ENCODE measurements around the gene ACADS.

Gene ACADS

GRCh38 chr12:120758798-120759590 lies 33.4 kb downstream of the ACADS start:
- DNase-seq: no peak

DNA sequence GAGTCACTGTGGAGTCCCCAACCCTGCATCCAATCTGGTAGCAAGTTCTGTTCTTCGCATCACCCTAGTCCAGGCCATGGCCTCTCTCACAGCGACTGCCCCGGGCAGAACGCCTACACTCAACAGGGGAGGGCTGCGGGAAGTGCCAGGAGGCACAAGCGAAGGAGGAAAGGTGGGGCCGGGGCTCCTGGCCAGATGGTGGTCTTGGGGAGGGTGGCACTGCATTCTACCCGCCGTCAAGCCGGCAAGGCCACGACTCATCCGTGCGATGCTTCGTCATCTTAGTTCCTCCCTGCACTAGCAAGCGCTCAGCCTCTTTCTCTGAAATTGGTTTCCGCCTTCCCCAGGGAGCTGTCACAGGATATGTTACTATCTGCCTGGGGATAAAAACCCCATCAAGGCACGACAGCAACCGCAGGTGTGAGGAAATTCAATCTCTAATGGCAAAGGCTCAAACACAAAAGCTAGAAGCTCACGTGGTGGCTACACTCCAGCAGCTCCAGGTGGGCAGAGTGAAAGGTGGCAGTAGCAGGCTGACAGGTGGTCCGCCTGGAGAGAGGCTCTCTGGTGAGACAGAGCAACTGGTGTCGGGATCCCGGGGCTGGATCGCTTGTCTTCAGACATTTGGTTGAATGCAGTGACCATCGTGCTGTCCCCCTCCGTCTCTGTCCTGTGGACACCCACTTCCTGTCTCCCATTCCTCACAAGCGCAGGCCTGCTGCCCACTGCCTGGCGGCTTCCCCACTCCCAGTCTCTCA lies 34.1 kb downstream of the ACADS start:
- peak; percentile 9 for DNase-seq

- DNase-seq: peak; percentile 24
Measured at GRCh38 chr12:120760349-120761254, 35.0 kb downstream of the ACADS start.

DNA sequence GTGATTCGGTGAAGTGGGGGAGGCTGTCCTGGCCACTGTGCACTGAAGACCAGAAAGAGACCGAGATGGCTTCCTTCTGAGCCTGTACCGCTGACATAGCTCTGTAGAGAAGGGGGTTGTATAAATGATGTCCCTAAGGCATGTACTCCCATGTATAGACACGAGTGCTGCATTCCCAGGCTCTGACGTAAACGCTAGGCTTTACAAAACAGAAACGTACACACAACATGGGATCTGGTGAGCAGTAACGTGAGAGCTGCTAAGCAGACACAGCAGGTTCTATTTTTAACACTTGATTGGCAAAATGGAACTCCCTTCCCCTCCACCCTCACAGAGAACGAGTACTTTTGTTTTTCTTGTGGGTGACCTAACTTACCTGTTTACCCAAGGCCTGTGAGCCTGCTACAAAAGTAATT lies 35.9 kb downstream of the ACADS start:
- peak; percentile 90 for DNase-seq

GRCh38 chr12:120762086-120762485 lies 36.5 kb downstream of the ACADS start:
- DNase-seq: no peak

- no peak for DNase-seq
Measured at GRCh38 chr12:120763250-120763649, 37.6 kb downstream of the ACADS start.

DNA sequence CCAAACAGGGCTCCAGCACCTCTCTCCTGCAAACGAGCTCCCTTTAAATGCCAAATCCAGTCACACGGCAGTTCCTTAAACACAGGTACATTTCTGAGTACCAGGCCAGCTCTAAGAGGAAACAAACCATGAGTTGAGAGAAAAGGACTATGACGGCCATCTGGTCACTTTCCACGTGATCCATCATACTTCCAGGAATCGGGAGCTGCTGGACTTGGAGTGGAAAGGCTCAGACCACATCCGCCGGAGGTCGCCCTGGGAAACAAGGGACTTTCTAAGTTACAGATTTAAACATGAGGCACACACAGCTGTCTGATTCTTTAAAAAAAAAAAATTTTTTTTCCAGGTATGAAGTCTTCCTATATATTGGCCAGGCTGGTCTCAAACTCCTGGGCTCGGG lies 39.2 kb downstream of the ACADS start:
- no peak for DNase-seq

GRCh38 chr12:120766566-120766965 lies 40.9 kb downstream of the ACADS start:
- DNase-seq: no peak

DNA sequence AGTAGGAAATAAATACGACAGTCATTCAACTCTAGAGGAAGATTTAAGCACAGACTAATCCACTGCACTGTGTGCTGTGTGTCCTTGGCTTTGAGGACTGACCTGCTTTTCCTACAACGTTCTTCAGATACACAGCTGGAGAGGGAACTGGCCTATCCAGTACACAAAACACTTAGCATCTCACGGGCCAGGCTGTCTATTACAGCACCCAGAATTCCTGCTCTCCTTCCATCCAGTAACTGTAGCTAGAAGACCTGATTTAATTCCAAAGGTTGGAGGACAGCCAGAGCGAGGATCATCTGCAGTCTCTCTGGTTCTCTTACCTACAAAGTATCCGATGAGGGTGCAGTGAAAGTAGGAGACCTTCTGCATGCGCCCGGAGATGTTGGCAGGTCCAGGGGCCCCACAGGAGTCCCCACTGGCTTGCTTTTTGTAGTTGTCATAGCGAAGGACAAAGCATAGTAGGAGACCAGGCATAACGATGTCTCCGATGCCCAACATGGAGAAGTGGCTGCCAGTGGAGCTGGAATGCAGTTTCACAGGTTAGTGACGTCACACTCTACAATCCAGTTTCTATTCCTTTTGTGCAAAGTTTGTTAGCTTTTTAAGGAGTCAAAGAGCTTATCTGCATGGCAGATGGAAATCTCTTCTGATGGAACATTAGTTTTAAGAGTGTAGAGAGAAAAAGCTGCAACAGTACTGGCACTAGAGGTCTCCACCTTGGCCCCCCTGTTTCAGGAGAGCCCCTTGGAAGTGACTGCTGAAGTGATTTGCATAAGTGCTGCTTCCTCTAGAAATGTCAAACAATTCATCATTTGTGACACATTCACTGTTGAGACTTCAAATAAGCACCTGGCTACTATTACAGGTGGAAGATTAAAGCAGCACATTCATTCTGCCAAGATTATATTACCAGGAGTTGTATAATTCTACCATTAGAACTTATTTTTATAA lies 41.7 kb downstream of the ACADS start:
- no peak for DNase-seq

GRCh38 chr12:120771097-120771496 lies 45.5 kb downstream of the ACADS start:
- peak; percentile 71 for DNase-seq

GRCh38 chr12:120774169-120774916 lies 48.7 kb downstream of the ACADS start:
- no peak for DNase-seq

DNA sequence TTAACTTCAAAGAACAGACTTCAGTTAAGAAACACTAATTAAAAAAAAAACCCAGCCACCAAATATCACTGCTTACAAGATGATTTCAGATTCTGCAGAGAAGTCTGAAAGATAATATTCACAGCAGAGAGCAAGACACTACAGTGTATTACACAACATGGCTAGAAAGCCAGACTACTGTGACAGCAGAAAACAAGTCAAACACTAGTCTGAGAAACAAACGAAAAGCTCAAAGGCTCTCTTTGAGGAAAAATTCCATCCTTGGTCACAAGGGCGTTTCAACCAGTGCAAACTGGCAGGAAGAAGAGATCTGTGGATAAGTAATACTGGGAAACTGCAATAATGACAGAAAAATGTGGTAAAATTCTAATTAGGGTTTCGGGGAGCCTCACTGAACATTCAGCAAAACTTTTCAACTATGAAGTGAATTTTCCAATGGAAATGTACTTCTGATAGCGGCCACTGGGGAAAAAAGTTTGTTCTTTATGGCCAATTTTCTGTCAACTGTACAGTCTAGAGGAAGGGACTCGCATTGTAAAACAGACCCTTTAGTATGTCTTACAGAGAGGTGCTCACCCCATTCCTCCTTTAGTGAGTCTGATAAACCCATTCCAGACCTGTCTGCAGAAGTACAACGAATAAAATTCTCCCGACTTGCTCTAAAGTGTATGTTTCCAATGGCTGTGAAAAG lies 50.4 kb downstream of the ACADS start:
- no peak for DNase-seq

- DNase-seq: no peak
Measured at GRCh38 chr12:120783197-120783596, 57.6 kb downstream of the ACADS start.

- DNase-seq: no peak
Measured at GRCh38 chr12:120784804-120785203, 59.2 kb downstream of the ACADS start.

- no peak for DNase-seq
Measured at GRCh38 chr12:120787889-120788288, 62.3 kb downstream of the ACADS start.
